Osteoblast (primary cell): ENCODE results near the gene SLC12A1. TPM values are rescaled to one million over a fixed set of nuclear protein-coding genes. Genes with fewer than 3 reads are reported as not detected.

Experiments used
- DNase-seq: peaks from one replicate; pipeline ENCODE4 v3.0.0; 2011; ENCODE audit warnings: low spot score, mixed read lengths; ENCODE audit not compliant: insufficient read length; ENCODE audit errors: missing footprints
- H2AFZ ChIP-seq: 2 replicates; pipeline ENCODE4 v1.6.0; 2011; ENCODE audit warnings: mild to moderate bottlenecking, low read length
- H3K27ac ChIP-seq: 2 replicates; pipeline ENCODE4 v1.5.1; 2011; ENCODE audit warnings: mild to moderate bottlenecking, low read depth, low read length, moderate library complexity
- H3K27me3 ChIP-seq: 2 replicates; pipeline ENCODE4 v1.6.0; 2012; ENCODE audit warnings: mild to moderate bottlenecking, control low read depth, inconsistent platforms, low read length, moderate library complexity; ENCODE audit not compliant: insufficient read depth
- H3K36me3 ChIP-seq: 2 replicates; pipeline ENCODE4 v1.5.1; 2011; ENCODE audit warnings: mild to moderate bottlenecking, low read length, control low read depth, moderate library complexity; ENCODE audit not compliant: insufficient read depth
- H3K4me1 ChIP-seq: 2 replicates; pipeline ENCODE4 v1.5.1; 2011; ENCODE audit warnings: mild to moderate bottlenecking, low read length, control low read depth, moderate library complexity; ENCODE audit not compliant: insufficient read depth
- H3K4me2 ChIP-seq: 2 replicates; pipeline ENCODE4 v1.6.0; 2011; ENCODE audit warnings: mild to moderate bottlenecking, low read length; ENCODE audit not compliant: insufficient read depth
- H3K4me3 ChIP-seq: fragments of 200-600 bp; sonication (generic); 3 replicates; pipeline ENCODE4 v1.5.1; 2012; ENCODE audit warnings: mild to moderate bottlenecking, low read length, inconsistent platforms; ENCODE audit not compliant: insufficient read depth
- H3K79me2 ChIP-seq: 2 replicates; pipeline ENCODE4 v1.6.0; 2012; ENCODE audit warnings: mild to moderate bottlenecking, low read length, control low read depth, inconsistent platforms; ENCODE audit not compliant: insufficient read depth
- H3K9me3 ChIP-seq: 2 replicates; pipeline ENCODE4 v1.5.1; 2011; ENCODE audit warnings: low read depth, low read length, control low read depth
- H4K20me1 ChIP-seq: 2 replicates; pipeline ENCODE4 v1.6.0; 2012; ENCODE audit warnings: mild to moderate bottlenecking, low read length, control low read depth; ENCODE audit not compliant: insufficient read depth
- total RNA-seq: library from RNA; depleted of rRNA; stranded (reverse); fragments of >200 nt; gene quantifications from 2 replicates; pipeline ENCODE4 v1.2.3, GENCODE V29; 2012
- TF ChIP-seq, protein P1 (sequence below): IDR thresholded peaks from 2 replicates; pipeline ENCODE4 v1.5.1; 2011; ENCODE audit warnings: mild to moderate bottlenecking, low read depth, low read length, moderate library complexity; ENCODE audit errors: extremely low read depth

The SLC12A1 gene
- total RNA-seq, 1 donor, result not detected

DNA sequence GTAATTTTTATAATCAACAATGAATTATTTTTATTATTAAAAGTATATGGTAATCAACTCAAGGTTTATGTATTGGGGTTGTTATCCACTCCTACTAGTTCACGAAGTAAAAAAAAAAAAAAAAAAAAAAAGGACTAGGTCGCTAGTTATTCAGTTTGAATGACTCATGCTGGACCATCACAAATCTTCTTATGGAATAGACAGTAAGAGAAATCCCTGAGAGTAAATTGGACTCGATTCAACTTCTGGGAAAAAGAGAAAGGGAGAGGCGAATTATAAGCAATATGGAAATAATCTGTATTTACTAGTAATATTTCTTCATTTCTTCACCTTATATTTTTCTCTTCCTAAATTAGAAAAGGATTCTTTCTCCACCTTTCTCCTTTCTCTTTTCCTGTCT is 30.0 kb upstream of the SLC12A1 start:
- TF ChIP-seq, protein P1, sequence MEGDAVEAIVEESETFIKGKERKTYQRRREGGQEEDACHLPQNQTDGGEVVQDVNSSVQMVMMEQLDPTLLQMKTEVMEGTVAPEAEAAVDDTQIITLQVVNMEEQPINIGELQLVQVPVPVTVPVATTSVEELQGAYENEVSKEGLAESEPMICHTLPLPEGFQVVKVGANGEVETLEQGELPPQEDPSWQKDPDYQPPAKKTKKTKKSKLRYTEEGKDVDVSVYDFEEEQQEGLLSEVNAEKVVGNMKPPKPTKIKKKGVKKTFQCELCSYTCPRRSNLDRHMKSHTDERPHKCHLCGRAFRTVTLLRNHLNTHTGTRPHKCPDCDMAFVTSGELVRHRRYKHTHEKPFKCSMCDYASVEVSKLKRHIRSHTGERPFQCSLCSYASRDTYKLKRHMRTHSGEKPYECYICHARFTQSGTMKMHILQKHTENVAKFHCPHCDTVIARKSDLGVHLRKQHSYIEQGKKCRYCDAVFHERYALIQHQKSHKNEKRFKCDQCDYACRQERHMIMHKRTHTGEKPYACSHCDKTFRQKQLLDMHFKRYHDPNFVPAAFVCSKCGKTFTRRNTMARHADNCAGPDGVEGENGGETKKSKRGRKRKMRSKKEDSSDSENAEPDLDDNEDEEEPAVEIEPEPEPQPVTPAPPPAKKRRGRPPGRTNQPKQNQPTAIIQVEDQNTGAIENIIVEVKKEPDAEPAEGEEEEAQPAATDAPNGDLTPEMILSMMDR, result no peak
- no peak for DNase-seq
- peaks cover 39% of the 10 kb centered on the region for H3K79me2 ChIP-seq

DNA sequence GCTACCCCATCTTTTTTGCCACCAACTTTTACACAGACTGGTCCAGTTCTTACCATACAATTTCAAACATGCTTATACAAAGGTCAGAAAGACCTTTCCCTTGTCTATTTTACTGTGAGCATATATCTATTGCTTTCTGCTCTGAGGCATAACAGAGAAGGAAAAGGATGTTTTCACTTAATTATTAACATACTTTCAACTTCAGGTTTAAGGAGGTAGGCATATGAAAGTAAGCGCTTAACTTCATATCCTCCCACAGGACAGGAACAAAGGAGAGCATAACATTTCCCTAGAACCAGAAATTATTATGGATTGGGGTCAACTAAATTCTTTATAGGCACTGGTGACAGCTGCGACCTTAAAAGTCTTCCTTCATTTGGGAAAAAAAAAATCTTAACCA is 29.1 kb upstream of the SLC12A1 start:
- Histone ChIP-seq H3K4me1 (no peaks in the 10 kb centered on the region), H2AFZ (peak overlapping the region; percentile 75), H3K4me2 (peak overlapping the region; percentile 71), H3K27ac (peak overlapping the region; percentile 38), H3K27me3 (no peaks in the 10 kb centered on the region), H3K4me3 (peak overlapping the region; percentile 78), H3K79me2 (peaks cover 37% of the 10 kb centered on the region), H4K20me1 (no peaks in the 10 kb centered on the region), H3K36me3 (no peaks in the 10 kb centered on the region), H3K9me3 (no peaks in the 10 kb centered on the region)
- DNase-seq, result no peak
- TF ChIP-seq, protein P1, result no peak

More for the DNA sequence above, 30.0 kb upstream of the SLC12A1 start:
- Histone ChIP-seq H3K4me3 (no peak overlapping the region), H2AFZ (no peak overlapping the region), H3K4me1 (no peaks in the 10 kb centered on the region), H3K9me3 (no peaks in the 10 kb centered on the region), H4K20me1 (no peaks in the 10 kb centered on the region), H3K36me3 (no peaks in the 10 kb centered on the region), H3K27ac (no peak overlapping the region), H3K4me2 (no peak overlapping the region), H3K27me3 (no peaks in the 10 kb centered on the region)

DNA sequence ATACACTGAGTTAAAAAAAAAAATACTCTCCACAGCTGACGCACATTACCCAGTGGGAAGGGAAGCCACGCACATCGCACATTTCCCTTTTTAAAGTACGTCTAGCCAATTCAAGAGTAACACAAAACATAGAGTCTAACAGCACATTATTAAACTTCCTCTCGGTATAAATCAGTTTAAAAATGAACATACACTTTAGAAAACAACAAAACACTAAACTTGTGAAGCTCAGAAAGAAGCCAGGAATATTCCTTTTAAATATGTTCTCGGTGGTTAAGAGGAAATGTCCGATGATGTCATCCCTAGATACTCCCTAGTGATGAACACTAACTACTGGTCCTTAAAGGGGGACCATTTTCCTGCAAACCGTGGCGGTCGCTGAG is 28.7 kb upstream of the SLC12A1 start:
- no peaks in the 10 kb centered on the region for H3K36me3 ChIP-seq
- H3K79me2 ChIP-seq, result peaks cover 36% of the 10 kb centered on the region
- H3K9me3 ChIP-seq, result no peaks in the 10 kb centered on the region
- H3K4me1 ChIP-seq, result no peaks in the 10 kb centered on the region
- H2AFZ ChIP-seq, result peak overlapping the region; percentile 75
- H3K4me3 ChIP-seq, result peak overlapping the region; percentile 78
- H3K27me3 ChIP-seq, result no peaks in the 10 kb centered on the region
- no peaks in the 10 kb centered on the region for H4K20me1 ChIP-seq
- H3K27ac ChIP-seq, result peak overlapping the region; percentile 38
- peak overlapping the region; percentile 71 for H3K4me2 ChIP-seq
- DNase-seq, result peak; percentile 70
- TF ChIP-seq, protein P1, result no peak

DNA sequence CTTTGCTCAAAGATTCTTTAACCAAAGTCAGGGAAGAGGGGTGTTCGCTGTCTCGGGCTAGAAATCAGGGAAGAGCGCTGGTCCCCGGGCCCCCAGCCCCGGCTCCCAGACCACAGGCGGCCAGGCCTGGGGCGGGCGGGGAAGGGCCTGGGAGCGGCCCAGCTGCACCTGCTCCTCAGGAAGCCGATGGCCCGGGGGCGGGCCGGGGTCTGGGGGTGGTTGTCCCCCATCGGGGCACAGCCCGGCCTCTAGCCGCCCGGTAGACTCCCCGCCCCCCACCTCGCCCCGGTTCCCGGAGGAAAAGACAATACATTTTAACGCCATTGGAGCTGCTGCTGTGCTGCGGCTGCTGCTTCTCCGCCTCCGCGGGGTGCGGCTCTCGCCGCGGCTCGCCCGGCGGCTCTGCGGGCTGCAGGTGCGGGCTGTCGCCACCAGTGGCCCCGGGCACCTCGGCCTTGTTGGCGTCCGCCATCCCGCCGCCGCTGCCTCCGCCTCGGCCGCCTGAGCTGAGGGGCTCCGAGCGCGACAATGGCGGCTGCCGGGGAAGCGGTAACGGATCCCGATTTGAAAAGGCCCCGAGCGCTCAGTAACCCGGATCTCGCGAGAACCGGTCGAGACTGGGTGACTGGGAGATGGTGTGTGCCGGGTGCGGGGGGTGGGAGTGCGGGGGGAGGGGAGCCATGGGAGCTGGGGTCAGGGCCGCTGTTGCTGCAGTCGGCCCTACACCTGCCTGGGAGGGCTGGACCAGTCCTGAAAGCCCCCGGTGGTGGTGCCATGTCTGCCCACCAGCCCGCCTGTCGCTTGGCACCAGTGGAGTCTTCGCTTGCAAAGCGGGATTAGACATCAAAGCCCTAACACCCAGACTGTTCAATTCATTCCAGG is 28.1 kb upstream of the SLC12A1 start, which contains the start of gene MYEF2:
Gene MYEF2 (minus strand): TSS at position 530 of the 882 bp plus-strand sequence. CDS start 58 bp downstream, at position 472.
- Histone ChIP-seq H3K4me2 (peak within 1 kb of the TSS; percentile 71), H3K79me2 (peaks cover 30% of the 10 kb centered on the region), H4K20me1 (no peaks in the 10 kb centered on the region), H3K27ac (peak within 1 kb of the TSS; percentile 38), H3K4me1 (no peaks in the 10 kb centered on the region), H3K36me3 (no peaks in the 10 kb centered on the region), H3K27me3 (no peaks in the 10 kb centered on the region), H3K9me3 (no peaks in the 10 kb centered on the region), H3K4me3 (peak within 1 kb of the TSS; percentile 78), H2AFZ (peak within 1 kb of the TSS; percentile 92)
- peak; percentile 91 for DNase-seq
- TF ChIP-seq, protein P1, result no peak
